ENCODE measurements around the gene GREB1. TPM values are rescaled to one million over a fixed set of nuclear protein-coding genes. Genes with fewer than 3 reads are reported as not detected.

GREB1 gene
- total RNA-seq, 1 donor from 2014 or later = 26.6 TPM

DNA sequence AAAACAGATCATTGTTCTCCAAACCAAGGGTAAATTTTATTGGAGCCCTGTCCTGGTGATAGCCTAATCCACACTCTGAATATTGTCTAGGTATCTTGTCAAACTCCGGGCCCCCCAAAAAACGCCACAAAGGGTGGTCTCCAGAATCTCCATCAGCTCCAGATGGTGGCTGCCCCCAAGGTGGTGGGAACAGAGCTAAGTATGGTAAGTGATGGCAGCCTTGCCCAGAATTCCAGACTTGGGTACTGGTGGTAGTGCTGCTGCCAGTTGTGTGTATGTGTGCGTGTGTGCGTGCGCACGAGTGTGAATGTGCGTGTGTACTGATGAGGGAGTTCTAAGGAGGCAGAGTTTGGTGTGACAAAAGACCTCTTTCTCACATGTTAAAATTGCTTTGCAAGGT, 51.2 kb downstream of the GREB1 start:
- H3K9me3 Mint-ChIP-seq = no peaks in the 10 kb centered on the region
- DNase-seq (ENCODE audit: low spot score in 2 of 2, unreplicated experiment in 2 of 2) = no peak
- H3K4me1 Mint-ChIP-seq = peaks cover 5% of the 10 kb centered on the region
- no peak overlapping the region for H3K4me3 Mint-ChIP-seq
- H3K27ac Mint-ChIP-seq = no peak overlapping the region
- TF ChIP-seq CTCF (IDR thresholded peaks at IDR 0.05; ENCODE audit: unreplicated experiment) = no peak
- H3K36me3 Mint-ChIP-seq = no peaks in the 10 kb centered on the region
- no peaks in the 10 kb centered on the region for H3K27me3 Mint-ChIP-seq (ENCODE audit: low read depth)

GRCh38 chr2:11588228-11589110, 54.6 kb downstream of the GREB1 start:
- no peak overlapping the region for H3K27ac Mint-ChIP-seq
- H3K4me3 Mint-ChIP-seq = no peak overlapping the region
- no peaks in the 10 kb centered on the region for H3K9me3 Mint-ChIP-seq
- no peak for DNase-seq (ENCODE audit: low spot score in 2 of 2, unreplicated experiment in 2 of 2)
- TF ChIP-seq CTCF (IDR thresholded peaks at IDR 0.05; ENCODE audit: unreplicated experiment) = no peak
- H3K27me3 Mint-ChIP-seq (ENCODE audit: low read depth) = no peaks in the 10 kb centered on the region
- H3K4me1 Mint-ChIP-seq = peaks cover 3% of the 10 kb centered on the region
- H3K36me3 Mint-ChIP-seq = peaks cover 3% of the 10 kb centered on the region

DNA sequence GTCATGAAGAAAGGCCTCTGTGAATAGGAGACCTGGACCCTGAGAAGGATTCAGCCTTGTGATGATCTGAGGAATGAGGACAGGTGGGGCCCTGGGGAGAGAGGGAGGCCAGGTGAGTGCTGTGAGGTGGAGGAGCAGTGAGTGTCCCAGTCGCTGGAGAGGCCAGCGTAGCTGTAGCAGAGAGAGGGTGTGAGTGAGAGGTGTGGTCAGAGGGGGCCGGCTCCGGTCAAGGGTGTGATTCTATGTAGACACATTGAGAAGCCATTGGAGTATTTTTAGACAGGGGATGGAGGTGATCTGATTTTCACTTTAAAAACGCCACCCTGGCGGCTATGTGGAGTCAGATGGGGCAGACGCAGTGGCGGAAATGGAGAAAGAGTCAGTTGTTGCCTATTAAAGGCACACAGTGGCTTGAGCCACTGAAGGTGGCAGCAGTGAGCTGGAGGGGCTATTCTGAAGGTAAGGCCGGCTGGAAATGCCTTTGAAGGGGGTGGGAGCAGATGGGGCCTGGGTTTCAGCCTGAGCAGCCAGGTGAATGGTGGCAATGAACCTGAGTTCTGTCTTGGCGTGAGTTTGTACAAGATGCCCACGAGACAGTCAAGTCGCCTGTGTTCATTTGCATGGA, 55.6 kb downstream of the GREB1 start:
- H3K27me3 Mint-ChIP-seq (ENCODE audit: low read depth) = no peaks in the 10 kb centered on the region
- no peak overlapping the region for H3K4me3 Mint-ChIP-seq
- H3K9me3 Mint-ChIP-seq = no peaks in the 10 kb centered on the region
- no peak for DNase-seq (ENCODE audit: low spot score in 2 of 2, unreplicated experiment in 2 of 2)
- no peaks in the 10 kb centered on the region for H3K4me1 Mint-ChIP-seq
- H3K27ac Mint-ChIP-seq = no peak overlapping the region
- TF ChIP-seq CTCF (IDR thresholded peaks at IDR 0.05; ENCODE audit: unreplicated experiment) = no peak
- H3K36me3 Mint-ChIP-seq = peaks cover 3% of the 10 kb centered on the region

DNA sequence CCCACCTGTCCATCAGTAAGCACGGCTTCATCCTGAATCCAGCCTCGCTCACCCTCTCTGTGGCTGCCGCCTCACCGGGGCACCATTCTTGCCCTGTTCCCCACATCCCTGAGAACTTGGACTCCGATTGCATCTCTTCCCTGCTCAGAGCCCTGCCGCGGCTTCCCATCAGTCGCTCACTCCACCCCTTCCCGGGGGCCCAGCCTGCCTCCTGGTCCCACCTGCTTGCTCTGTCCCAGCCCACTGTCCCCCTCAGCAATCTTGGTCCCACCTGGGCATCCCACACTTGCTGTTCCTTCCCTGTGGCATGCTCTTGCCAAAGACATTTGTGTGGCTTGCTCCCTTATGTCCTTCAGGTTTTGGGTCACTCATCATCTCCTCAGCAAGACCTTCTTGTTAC, 56.3 kb downstream of the GREB1 start:
- H3K4me3 Mint-ChIP-seq = no peak overlapping the region
- TF ChIP-seq CTCF (IDR thresholded peaks at IDR 0.05; ENCODE audit: unreplicated experiment) = no peak
- no peak for DNase-seq (ENCODE audit: low spot score in 2 of 2, unreplicated experiment in 2 of 2)
- no peak overlapping the region for H3K27ac Mint-ChIP-seq
- H3K9me3 Mint-ChIP-seq = no peaks in the 10 kb centered on the region
- no peaks in the 10 kb centered on the region for H3K27me3 Mint-ChIP-seq (ENCODE audit: low read depth)
- peaks cover 3% of the 10 kb centered on the region for H3K36me3 Mint-ChIP-seq
- H3K4me1 Mint-ChIP-seq = no peaks in the 10 kb centered on the region

DNA sequence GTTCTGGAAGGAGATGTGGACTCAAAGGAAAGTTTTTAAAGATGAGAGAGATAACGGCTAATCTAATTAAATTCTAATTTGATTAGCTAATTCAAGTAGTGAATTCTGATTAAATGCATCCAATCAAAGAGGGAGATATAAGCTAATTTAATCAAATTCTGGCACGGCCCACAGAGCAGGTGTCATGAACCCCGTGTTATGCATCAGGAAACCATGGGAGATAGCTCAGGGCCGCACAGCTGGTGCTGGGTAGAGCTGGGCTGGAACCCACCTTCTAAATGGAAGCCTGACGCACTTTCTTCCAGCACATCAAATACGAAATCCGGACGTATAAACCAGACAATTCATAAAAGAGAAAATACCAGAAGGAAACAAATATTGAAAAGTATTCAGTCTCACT, 57.2 kb downstream of the GREB1 start:
- DNase-seq (ENCODE audit: low spot score in 2 of 2, unreplicated experiment in 2 of 2) = no peak
- no peaks in the 10 kb centered on the region for H3K4me1 Mint-ChIP-seq
- no peaks in the 10 kb centered on the region for H3K9me3 Mint-ChIP-seq
- peaks cover 3% of the 10 kb centered on the region for H3K36me3 Mint-ChIP-seq
- no peak overlapping the region for H3K27ac Mint-ChIP-seq
- H3K27me3 Mint-ChIP-seq (ENCODE audit: low read depth) = no peaks in the 10 kb centered on the region
- no peak overlapping the region for H3K4me3 Mint-ChIP-seq
- no peak for TF ChIP-seq CTCF (IDR thresholded peaks at IDR 0.05; ENCODE audit: unreplicated experiment)

Measured in mesothelial cell of epicardium (in vitro differentiated cells).